Panc1 (cell line): Measurements from ENCODE around the gene AIF1.

ENCODE experiments used
- CTCF ChIP-seq: fragments of 450-650 bp; IDR thresholded peaks from 2 replicates; pipeline ENCODE4 v1.5.1; 2017; ENCODE audit warnings: mild to moderate bottlenecking
- POLR2AphosphoS5 ChIP-seq: IDR thresholded peaks from 2 replicates; pipeline ENCODE4 v1.6.1; 2012; ENCODE audit warnings: mild to moderate bottlenecking, low read depth, low read length, moderate library complexity
- REST ChIP-seq, 2 experiments: IDR thresholded peaks; 2 replicates each; pipeline ENCODE4 v1.6.1; 2011 to 2012; ENCODE audit warnings: low read depth in 2 of 2, control low read depth in 1 of 2, low read length in 1 of 2, mild to moderate bottlenecking in 1 of 2, moderate library complexity in 1 of 2; ENCODE audit not compliant: insufficient read depth in 1 of 2
- SIN3A ChIP-seq: IDR thresholded peaks from 2 replicates; pipeline ENCODE4 v1.6.1; 2012; ENCODE audit warnings: low read depth, mild to moderate bottlenecking, low read length, moderate library complexity, borderline replicate concordance; ENCODE audit not compliant: insufficient read depth
- TCF7L2 ChIP-seq: IDR thresholded peaks from 2 replicates; pipeline ENCODE4 v1.6.1; 2011; ENCODE audit warnings: mild to moderate bottlenecking, low read depth, low read length, inconsistent platforms

DNA sequence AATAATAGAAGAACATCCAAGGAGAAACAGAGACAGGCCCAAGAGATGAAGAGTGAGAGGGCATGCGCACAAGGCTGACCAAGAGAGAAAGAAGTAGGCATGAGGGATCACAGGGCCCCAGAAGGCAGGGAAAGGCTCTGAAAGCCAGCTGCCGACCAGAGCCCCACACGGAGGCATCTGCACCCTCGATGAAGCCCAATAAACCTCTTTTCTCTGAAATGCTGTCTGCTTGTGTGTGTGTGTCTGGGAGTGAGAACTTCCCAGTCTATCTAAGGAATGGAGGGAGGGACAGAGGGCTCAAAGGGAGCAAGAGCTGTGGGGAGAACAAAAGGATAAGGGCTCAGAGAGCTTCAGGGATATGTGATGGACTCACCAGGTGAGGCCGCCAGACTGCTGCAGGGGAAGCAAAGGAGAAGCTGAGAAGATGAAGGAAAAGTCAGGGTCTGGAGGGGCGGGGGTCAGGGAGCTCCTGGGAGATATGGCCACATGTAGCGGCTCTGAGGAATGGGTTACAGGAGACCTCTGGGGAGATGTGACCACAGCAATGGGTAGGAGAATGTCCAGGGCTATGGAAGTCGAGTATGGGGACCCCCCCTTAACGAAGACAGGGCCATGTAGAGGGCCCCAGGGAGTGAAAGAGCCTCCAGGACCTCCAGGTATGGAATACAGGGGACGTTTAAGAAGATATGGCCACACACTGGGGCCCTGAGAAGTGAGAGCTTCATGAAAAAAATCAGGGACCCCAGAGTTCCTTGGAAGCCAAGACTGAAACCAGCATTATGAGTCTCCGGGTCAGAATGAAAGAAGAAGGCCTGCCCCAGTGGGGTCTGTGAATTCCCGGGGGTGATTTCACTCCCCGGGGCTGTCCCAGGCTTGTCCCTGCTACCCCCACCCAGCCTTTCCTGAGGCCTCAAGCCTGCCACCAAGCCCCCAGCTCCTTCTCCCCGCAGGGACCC is 40.6 kb upstream of the AIF1 start:
- TF ChIP-seq CTCF: no peak
- TF ChIP-seq TCF7L2: no peak
- no peak for TF ChIP-seq POLR2AphosphoS5
- no peak for TF ChIP-seq SIN3A
- no peak for TF ChIP-seq REST (IDR thresholded peaks at IDR 0.05; ENCODE audit: insufficient read depth in 1 of 2, low read depth in 2 of 2, low read length in 1 of 2)
